Kidney epithelial cell (primary cell): ENCODE results near the gene MMP17. TPM values are rescaled to one million over a fixed set of nuclear protein-coding genes. Genes with fewer than 3 reads are reported as not detected.
"Not testable (repeated sequence)": the region's sequence is repeated elsewhere in the genome, so short reads cannot be mapped to it uniquely, and the experiment has no call there.

Source experiments
- DNase-seq: peaks from one replicate; pipeline ENCODE4 v3.0.0-alpha.2; 2010; ENCODE audit warnings: low read depth
- H3K27me3 ChIP-seq: 2 replicates; pipeline ENCODE4 v1.6.0; 2011; ENCODE audit warnings: low read length; ENCODE audit not compliant: control insufficient read depth, insufficient read depth
- H3K36me3 ChIP-seq: 2 replicates; pipeline ENCODE4 v1.5.1; 2011; ENCODE audit warnings: low read length; ENCODE audit not compliant: control insufficient read depth, insufficient read depth
- H3K4me3 ChIP-seq: 2 replicates; pipeline ENCODE4 v1.5.1; 2011; ENCODE audit warnings: low read depth, mild to moderate bottlenecking, control low read depth, low read length
- CTCF ChIP-seq: IDR thresholded peaks from 2 replicates; pipeline ENCODE4 v1.5.1; 2011; ENCODE audit warnings: mild to moderate bottlenecking, moderate library complexity, low read length, control low read depth, inconsistent platforms; ENCODE audit not compliant: insufficient read depth, poor library complexity, severe bottlenecking
- total RNA-seq: library from RNA; depleted of rRNA; stranded (reverse); fragments of >200 nt; gene quantifications from 2 replicates; pipeline ENCODE4 v1.2.3, GENCODE V29; 2015

The MMP17 gene
- total RNA-seq, 1 donor from 2014 or later, result 1.7 TPM

- H3K36me3 ChIP-seq, result peaks cover 2% of the 10 kb centered on the region
Observed at GRCh38 chr12:131801254-131801866, 26.8 kb upstream of the MMP17 start.

GRCh38 chr12:131803961-131804521, 24.2 kb upstream of the MMP17 start:
- H3K36me3 ChIP-seq, result peaks cover 2% of the 10 kb centered on the region
- no peak overlapping the region for H3K4me3 ChIP-seq
- no peak for DNase-seq
- H3K27me3 ChIP-seq, result no peaks in the 10 kb centered on the region
- TF ChIP-seq CTCF, result no peak

More at GRCh38 chr12:131801254-131801866, 26.8 kb upstream of the MMP17 start:
- Histone ChIP-seq H3K27me3 (no peaks in the 10 kb centered on the region), H3K4me3 (no peak overlapping the region)
- DNase-seq, result no peak
- no peak for TF ChIP-seq CTCF

GRCh38 chr12:131805421-131805820, 22.8 kb upstream of the MMP17 start:
- DNase-seq, result no peak
- no peak for TF ChIP-seq CTCF
- Histone ChIP-seq H3K27me3 (no peaks in the 10 kb centered on the region), H3K36me3 (peaks cover 2% of the 10 kb centered on the region), H3K4me3 (no peak overlapping the region)

- no peaks in the 10 kb centered on the region for H3K27me3 ChIP-seq
- H3K36me3 ChIP-seq, result peaks cover 2% of the 10 kb centered on the region
- no peak for TF ChIP-seq CTCF
- H3K4me3 ChIP-seq, result no peak overlapping the region
- no peak for DNase-seq
Observed at GRCh38 chr12:131806674-131807073, 21.5 kb upstream of the MMP17 start.

GRCh38 chr12:131808744-131809371, 19.3 kb upstream of the MMP17 start:
- DNase-seq, result no peak
- no peak for TF ChIP-seq CTCF
- H3K4me3 ChIP-seq, result no peak overlapping the region

GRCh38 chr12:131809476-131810254, 18.5 kb upstream of the MMP17 start:
- H3K27me3 ChIP-seq, DNase-seq, H3K36me3 ChIP-seq, H3K4me3 ChIP-seq: not testable (repeated sequence)

More at GRCh38 chr12:131808744-131809371, 19.3 kb upstream of the MMP17 start:
- no peaks in the 10 kb centered on the region for H3K27me3 ChIP-seq
- H3K36me3 ChIP-seq, result no peaks in the 10 kb centered on the region
